ENCODE measurements around the gene MPPED1. TPM values are rescaled to one million over a fixed set of nuclear protein-coding genes. Genes with fewer than 3 reads are reported as not detected.

Gene MPPED1
- 2.5 TPM for total RNA-seq

- no peak for ATAC-seq
- DNase-seq (ENCODE audit: low spot score), result no peak
- intact Hi-C loops (cut with DNase I), result no loop called here
Observed at GRCh38 chr22:43411869-43412807, at the start of gene MPPED1. Gene MPPED1, plus strand, starts transcription at chr22:43412014. Its CDS starts 12,972 bp downstream, at chr22:43424986.

- intact Hi-C loops (cut with DNase I), result no loop called here
- DNase-seq (ENCODE audit: low spot score), result no peak
- ATAC-seq, result no peak
Observed at GRCh38 chr22:43363315-43364168, 48.3 kb upstream of the MPPED1 start.

- intact Hi-C loops (cut with DNase I), result no loop called here
- no peak for DNase-seq (ENCODE audit: low spot score)
- ATAC-seq, result no peak
Observed at GRCh38 chr22:43364169-43364435, 47.7 kb upstream of the MPPED1 start.

GRCh38 chr22:43365715-43366440 lies 45.9 kb upstream of the MPPED1 start:
- DNase-seq (ENCODE audit: low spot score) (no peak), ATAC-seq (no peak)
- intact Hi-C loops (cut with DNase I), result no loop called here

GRCh38 chr22:43370036-43370435 lies 41.8 kb upstream of the MPPED1 start:
- intact Hi-C loops (cut with DNase I), result no loop called here
- ATAC-seq (no peak), DNase-seq (ENCODE audit: low spot score) (no peak)

GRCh38 chr22:43375951-43376455 lies 35.8 kb upstream of the MPPED1 start:
- ATAC-seq, result no peak
- no peak for DNase-seq (ENCODE audit: low spot score)
- intact Hi-C loops (cut with DNase I), result no loop called here

- ATAC-seq (no peak), DNase-seq (ENCODE audit: low spot score) (no peak)
- intact Hi-C loops (cut with DNase I), result no loop called here
Observed at GRCh38 chr22:43376765-43377547, 34.9 kb upstream of the MPPED1 start.

GRCh38 chr22:43377548-43377895 lies 34.3 kb upstream of the MPPED1 start:
- no peak for DNase-seq (ENCODE audit: low spot score)
- ATAC-seq, result peak; percentile 44
- intact Hi-C loops (cut with DNase I), result no loop called here

- intact Hi-C loops (cut with DNase I), result no loop called here
- DNase-seq (ENCODE audit: low spot score), result no peak
- peak; percentile 88 for ATAC-seq
Observed at GRCh38 chr22:43377896-43378704, 33.7 kb upstream of the MPPED1 start.

GRCh38 chr22:43381693-43382092 lies 30.1 kb upstream of the MPPED1 start:
- no peak for ATAC-seq
- intact Hi-C loops (cut with DNase I), result loop anchor here (1.0 to 10.0 kb wide), 3 partner anchors 21 to 433 kb away; partner anchors contain the start of gene EFCAB6

GRCh38 chr22:43384863-43385262 lies 27.0 kb upstream of the MPPED1 start:
- intact Hi-C loops (cut with DNase I), result loop anchor here (10.0 kb wide), 2 partner anchors 120 to 430 kb away; partner anchors contain the start of gene EFCAB6
- DNase-seq (ENCODE audit: low spot score) (no peak), ATAC-seq (no peak)

More at GRCh38 chr22:43381693-43382092, 30.1 kb upstream of the MPPED1 start:
- no peak for DNase-seq (ENCODE audit: low spot score)

- ATAC-seq, result peak; percentile 95
- DNase-seq (ENCODE audit: low spot score), result peak; percentile 88
- intact Hi-C loops (cut with DNase I), result loop anchor here (10.0 kb wide), 2 partner anchors 121 to 429 kb away; partner anchors contain the start of gene EFCAB6
Observed at GRCh38 chr22:43385770-43386641, 25.8 kb upstream of the MPPED1 start.

- ATAC-seq, result no peak
- intact Hi-C loops (cut with DNase I), result loop anchor here (10.0 kb wide), 2 partner anchors 123 to 427 kb away; partner anchors contain the start of gene EFCAB6
Observed at GRCh38 chr22:43387815-43388214, 24.0 kb upstream of the MPPED1 start.

GRCh38 chr22:43388420-43388851 lies 23.4 kb upstream of the MPPED1 start:
- intact Hi-C loops (cut with DNase I), result loop anchor here (10.0 kb wide), 2 partner anchors 124 to 426 kb away; partner anchors contain the start of gene EFCAB6
- ATAC-seq (peak; percentile 77), DNase-seq (ENCODE audit: low spot score) (peak; percentile 89)

More at GRCh38 chr22:43387815-43388214, 24.0 kb upstream of the MPPED1 start:
- DNase-seq (ENCODE audit: low spot score), result no peak

GRCh38 chr22:43389227-43389836 lies 22.5 kb upstream of the MPPED1 start:
- ATAC-seq (no peak), DNase-seq (ENCODE audit: low spot score) (no peak)
- intact Hi-C loops (cut with DNase I), result loop anchor here (10.0 kb wide), 2 partner anchors 125 to 425 kb away; partner anchors contain the start of gene EFCAB6

- ATAC-seq (no peak), DNase-seq (ENCODE audit: low spot score) (no peak)
- intact Hi-C loops (cut with DNase I), result no loop called here
Observed at GRCh38 chr22:43390166-43390565, 21.6 kb upstream of the MPPED1 start.

Measured in sciatic nerve (tissue), 2 donors.